HepG2 (cell line): ENCODE results near the gene TEKTIP1.

Source experiments
- ATF4 ChIP-seq, 2 experiments: fragments of 450-650 bp in 1 of 2; sonication (generic) in 1 of 2; formaldehyde crosslinking; IDR thresholded peaks; 2 replicates each; pipeline versions ENCODE4 v1.5.0 to v1.8.0; 2020 to 2022; ENCODE audit warnings: mild to moderate bottlenecking in 1 of 2, missing genetic modification reagents in 1 of 2
- CTCF ChIP-seq: sonication (generic); formaldehyde crosslinking; IDR thresholded peaks from 2 replicates; pipeline ENCODE4 v1.5.0; 2020; ENCODE audit warnings: mild to moderate bottlenecking, missing genetic modification reagents, moderate library complexity
- IRF9 ChIP-seq: sonication (generic); formaldehyde crosslinking; IDR thresholded peaks from 2 replicates; pipeline ENCODE4 v1.8.0; 2022; ENCODE audit warnings: missing genetic modification reagents, mild to moderate bottlenecking, borderline replicate concordance
- MYNN ChIP-seq: sonication (generic); formaldehyde crosslinking; IDR thresholded peaks from 2 replicates; pipeline ENCODE4 v1.4.0; 2020; ENCODE audit warnings: mild to moderate bottlenecking, low read depth, missing genetic modification reagents
- PHB2 ChIP-seq: fragments of 450-650 bp; IDR thresholded peaks from 2 replicates; pipeline ENCODE4 v1.6.1; 2018; ENCODE audit not compliant: partially characterized antibody
- TBL1XR1 ChIP-seq: fragments of 150-350 bp; IDR thresholded peaks from 2 replicates; pipeline ENCODE4 v1.6.1; 2014; ENCODE audit warnings: borderline replicate concordance, low read length; ENCODE audit not compliant: partially characterized antibody
- ZBTB10 ChIP-seq: sonication (generic); formaldehyde crosslinking; IDR thresholded peaks from 2 replicates; pipeline ENCODE4 v1.4.0; 2020; ENCODE audit warnings: missing genetic modification reagents, borderline replicate concordance
- ZBTB14 ChIP-seq: sonication (generic); formaldehyde crosslinking; IDR thresholded peaks from 2 replicates; pipeline ENCODE4 v1.4.0; 2020; ENCODE audit warnings: missing genetic modification reagents
- ZFY ChIP-seq: sonication (generic); formaldehyde crosslinking; IDR thresholded peaks from 2 replicates; pipeline ENCODE4 v1.4.0; 2020; ENCODE audit warnings: missing genetic modification reagents
- ZNF138 ChIP-seq: sonication (generic); formaldehyde crosslinking; IDR thresholded peaks from 2 replicates; pipeline ENCODE4 v1.5.0; 2020; ENCODE audit warnings: mild to moderate bottlenecking, low read depth, missing genetic modification reagents
- ZNF350 ChIP-seq: sonication (generic); formaldehyde crosslinking; IDR thresholded peaks from 2 replicates; pipeline ENCODE4 v1.4.0; 2020; ENCODE audit warnings: mild to moderate bottlenecking, low read depth, missing genetic modification reagents, borderline replicate concordance
- ZNF557 ChIP-seq: sonication (generic); formaldehyde crosslinking; IDR thresholded peaks from 2 replicates; pipeline ENCODE4 v1.4.0; 2020; ENCODE audit warnings: missing genetic modification reagents

- TF ChIP-seq ZFY (no peak), ZBTB10 (CRISPR knock-in tag) (no peak), ATF4 (CRISPR knock-in tag; IDR thresholded peaks at IDR 0.05) (no peak), TBL1XR1 (no peak), ZNF557 (CRISPR knock-in tag) (no peak), ZBTB14 (no peak), IRF9 (no peak), ZNF138 (CRISPR knock-in tag) (no peak), CTCF (no peak), MYNN (CRISPR knock-in tag) (no peak), PHB2 (no peak), ZNF350 (CRISPR knock-in tag) (no peak)
Observed at GRCh38 chr19:3548606-3549005, 9.6 kb downstream of the TEKTIP1 start.
